ENCODE results near the gene SMARCD1.

GRCh38 chr12:50121641-50122040 lies 36.5 kb downstream of the SMARCD1 start:
- TF ChIP-seq CTCF (IDR thresholded peaks at IDR 0.05; ENCODE audit: insufficient read depth, low read length) = no peak
- no peak for TF ChIP-seq REST (IDR thresholded peaks at IDR 0.05; ENCODE audit: insufficient replicate concordance, low read depth)
- TF ChIP-seq SPI1 (IDR thresholded peaks at IDR 0.05; ENCODE audit: borderline replicate concordance, low read depth) = no peak

All from HL-60 (cell line).